Left ventricle myocardium inferior (tissue), 1 donor: ENCODE results near the gene ABHD4. TPM values are rescaled to one million over a fixed set of nuclear protein-coding genes. Genes with fewer than 3 reads are reported as not detected.
"Not testable (repeated sequence)": the region's sequence is repeated elsewhere in the genome, so short reads cannot be mapped to it uniquely, and the experiment has no call there.

Source experiments
- DNase-seq: peaks from one replicate; pipeline ENCODE4 v3.0.0-alpha.2; 2020
- H3K27ac ChIP-seq: fragments of 200-600 bp; replicated peaks from 2 replicates; pipeline ENCODE4 v1.8.0; 2021
- H3K27me3 ChIP-seq: fragments of 200-600 bp; 2 replicates; pipeline ENCODE4 v1.8.0; 2021; ENCODE audit warnings: low read depth
- H3K36me3 ChIP-seq: fragments of 200-600 bp; 2 replicates; pipeline ENCODE4 v1.8.0; 2021
- H3K4me1 ChIP-seq: fragments of 200-600 bp; 2 replicates; pipeline ENCODE4 v1.8.0; 2021
- H3K4me3 ChIP-seq: fragments of 200-600 bp; 2 replicates; pipeline ENCODE4 v1.8.0; 2021; ENCODE audit warnings: mild to moderate bottlenecking, moderate library complexity
- H3K9me3 ChIP-seq: fragments of 200-600 bp; replicated peaks from 2 replicates; pipeline ENCODE4 v1.8.0; 2021
- intact Hi-C: fragments of 100-400 bp; cut with micrococcal nuclease; formaldehyde crosslinking; loops from one replicate; pipeline ENCODE4 v1.11.0; 2022
- total RNA-seq: library from RNA; stranded (reverse); fragmentation: NEBNext Ultra II Directional; extraction: Animal tissue kit (Norgen Biotek cat#: 25700); gene quantifications from one replicate; pipeline ENCODE4 v1.2.1, GENCODE V29; 2021
- TF ChIP-seq, protein P1 (sequence below): fragments of 200-600 bp; IDR thresholded peaks from 2 replicates; pipeline ENCODE4 v1.8.0; 2021; ENCODE audit warnings: antibody characterized with exemption, mild to moderate bottlenecking, borderline replicate concordance
- donor health status: DM: no; HTN: yes; CAD: no; lungs with severe emphysema.

ABHD4 gene
- total RNA-seq, 1 donor from 2014 or later, result 23.2 TPM

DNA sequence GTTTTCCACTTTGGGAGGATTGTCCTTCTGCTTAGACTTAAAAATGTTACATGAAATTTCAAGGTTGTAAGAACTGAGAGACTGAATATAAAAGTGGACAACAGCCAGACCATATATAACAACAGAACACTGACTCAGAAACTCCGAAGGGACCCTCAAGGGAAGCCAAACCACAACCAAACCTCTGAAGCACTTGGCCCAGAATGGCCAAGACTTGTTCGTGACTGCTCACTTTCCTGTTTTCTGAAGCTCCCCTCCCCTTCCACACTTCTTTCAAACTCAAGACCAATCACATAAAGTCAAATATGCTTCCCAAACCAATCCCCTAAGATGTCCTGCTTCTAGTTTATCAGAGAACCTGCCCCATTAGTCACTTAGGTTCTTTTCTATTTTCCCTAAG is 32.4 kb downstream of the ABHD4 start:
- Histone ChIP-seq H3K27me3 (peaks cover 3% of the 10 kb centered on the region), H3K4me1 (no peaks in the 10 kb centered on the region), H3K27ac (no peak overlapping the region), H3K9me3 (no peaks in the 10 kb centered on the region), H3K36me3 (no peaks in the 10 kb centered on the region), H3K4me3 (no peak overlapping the region)
- no peak for DNase-seq
- intact Hi-C loops, result no loop called here
- TF ChIP-seq, protein P1, sequence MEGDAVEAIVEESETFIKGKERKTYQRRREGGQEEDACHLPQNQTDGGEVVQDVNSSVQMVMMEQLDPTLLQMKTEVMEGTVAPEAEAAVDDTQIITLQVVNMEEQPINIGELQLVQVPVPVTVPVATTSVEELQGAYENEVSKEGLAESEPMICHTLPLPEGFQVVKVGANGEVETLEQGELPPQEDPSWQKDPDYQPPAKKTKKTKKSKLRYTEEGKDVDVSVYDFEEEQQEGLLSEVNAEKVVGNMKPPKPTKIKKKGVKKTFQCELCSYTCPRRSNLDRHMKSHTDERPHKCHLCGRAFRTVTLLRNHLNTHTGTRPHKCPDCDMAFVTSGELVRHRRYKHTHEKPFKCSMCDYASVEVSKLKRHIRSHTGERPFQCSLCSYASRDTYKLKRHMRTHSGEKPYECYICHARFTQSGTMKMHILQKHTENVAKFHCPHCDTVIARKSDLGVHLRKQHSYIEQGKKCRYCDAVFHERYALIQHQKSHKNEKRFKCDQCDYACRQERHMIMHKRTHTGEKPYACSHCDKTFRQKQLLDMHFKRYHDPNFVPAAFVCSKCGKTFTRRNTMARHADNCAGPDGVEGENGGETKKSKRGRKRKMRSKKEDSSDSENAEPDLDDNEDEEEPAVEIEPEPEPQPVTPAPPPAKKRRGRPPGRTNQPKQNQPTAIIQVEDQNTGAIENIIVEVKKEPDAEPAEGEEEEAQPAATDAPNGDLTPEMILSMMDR, result no peak

- H3K27me3 ChIP-seq, result peaks cover 3% of the 10 kb centered on the region
- intact Hi-C loops, result no loop called here
- no peak overlapping the region for H3K4me3 ChIP-seq
- no peak for DNase-seq
- TF ChIP-seq, protein P1, result no peak
- H3K27ac ChIP-seq, result no peak overlapping the region
- H3K4me1 ChIP-seq, result no peaks in the 10 kb centered on the region
- no peaks in the 10 kb centered on the region for H3K9me3 ChIP-seq
- no peaks in the 10 kb centered on the region for H3K36me3 ChIP-seq
These were observed 36.3 kb downstream of the ABHD4 start for GRCh38 chr14:22634233-22634900.

DNA sequence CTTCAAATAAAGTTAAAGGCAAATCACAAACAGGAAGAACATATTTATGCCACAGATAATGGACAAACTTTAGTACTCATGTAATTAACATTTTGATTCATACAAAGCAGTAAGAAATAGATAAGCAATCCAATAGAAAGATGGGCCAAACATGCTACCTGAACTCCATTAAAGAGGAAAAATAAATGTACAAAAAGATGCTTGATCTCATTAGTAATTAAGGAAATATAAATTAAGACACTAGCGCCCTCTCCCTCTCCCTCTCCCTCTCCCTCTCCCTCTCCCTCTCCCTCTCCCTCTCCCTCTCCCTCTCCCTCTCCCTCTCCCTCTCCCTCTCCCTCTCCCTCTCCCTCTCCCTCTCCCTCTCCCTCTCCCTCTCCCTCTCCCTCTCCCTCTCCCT is 37.9 kb downstream of the ABHD4 start:
- intact Hi-C loops, H3K36me3 ChIP-seq, H3K4me3 ChIP-seq, H3K27me3 ChIP-seq, H3K4me1 ChIP-seq, DNase-seq, H3K9me3 ChIP-seq, H3K27ac ChIP-seq: not testable (repeated sequence)

GRCh38 chr14:22640192-22640591 is 42.1 kb downstream of the ABHD4 start:
- Histone ChIP-seq H3K36me3 (no peaks in the 10 kb centered on the region), H3K4me1 (no peaks in the 10 kb centered on the region), H3K27ac (no peak overlapping the region), H3K4me3 (no peak overlapping the region), H3K9me3 (no peaks in the 10 kb centered on the region), H3K27me3 (no peaks in the 10 kb centered on the region)
- TF ChIP-seq, protein P1, result no peak
- intact Hi-C loops, result loop anchor here (10.0 kb wide), 1 partner anchor 65 kb away; no protein-coding TSS in a partner anchor
- DNase-seq, result no peak

- Histone ChIP-seq H3K27ac (no peak overlapping the region), H3K9me3 (no peaks in the 10 kb centered on the region), H3K27me3 (no peaks in the 10 kb centered on the region), H3K4me1 (no peaks in the 10 kb centered on the region), H3K4me3 (no peak overlapping the region), H3K36me3 (no peaks in the 10 kb centered on the region)
- intact Hi-C loops, result loop anchor here (10.0 kb wide), 1 partner anchor 67 kb away; no protein-coding TSS in a partner anchor
- TF ChIP-seq, protein P1, result no peak
- no peak for DNase-seq
These were observed 43.7 kb downstream of the ABHD4 start for GRCh38 chr14:22641846-22642245.

DNA sequence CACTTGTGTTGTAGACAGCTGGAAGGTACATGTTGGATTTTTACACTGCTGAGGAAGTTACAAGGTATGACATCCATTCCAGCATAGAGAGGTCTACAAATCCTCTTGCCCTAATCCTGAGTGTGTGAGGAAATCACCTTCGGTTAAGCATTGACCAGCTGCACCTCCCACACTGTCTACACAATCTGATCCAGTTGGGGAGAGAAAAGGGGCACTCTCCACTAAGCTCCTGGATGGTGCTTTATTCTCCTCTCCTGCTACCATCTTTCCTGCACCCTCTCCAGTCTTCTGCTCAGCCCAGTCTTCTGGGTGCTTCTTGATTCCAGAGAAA is 46.2 kb downstream of the ABHD4 start, which contains the start of gene OR6J1:
OR6J1 (minus strand) TSS at position 48 of the 331 bp plus-strand sequence. CDS start 9,541 bp downstream, outside the sequence.
- Histone ChIP-seq H3K4me3 (no peak within 1 kb of the TSS), H3K36me3 (no peaks in the 10 kb centered on the region), H3K27ac (no peak within 1 kb of the TSS), H3K4me1 (no peaks in the 10 kb centered on the region), H3K9me3 (no peaks in the 10 kb centered on the region), H3K27me3 (no peaks in the 10 kb centered on the region)
- TF ChIP-seq, protein P1, result no peak
- no peak for DNase-seq
- intact Hi-C loops, result loop anchor here (10.0 kb wide), 1 partner anchor 69 kb away; no protein-coding TSS in a partner anchor
